ENCODE data around the gene ZDHHC4. TPM values are rescaled to one million over a fixed set of nuclear protein-coding genes. Genes with fewer than 3 reads are reported as not detected.
A peak's percentile ranks its signal among the peaks of the same experiment; 100 is the strongest.

ZDHHC4 gene
- total RNA-seq, 2 experiments from 2014 or later, result 32.1 to 32.9 TPM

- no peak for TF ChIP-seq CTCF (IDR thresholded peaks at IDR 0.05)
- Mint-ChIP-seq H3K27me3 (no peaks in the 10 kb centered on the region), H3K4me3 (peak within 1 kb of the TSS; percentile 89), H3K4me1 (ENCODE audit: low read depth) (peaks cover 34% of the 10 kb centered on the region), H3K36me3 (ENCODE audit: low read depth) (peaks cover 34% of the 10 kb centered on the region), H3K9me3 (no peaks in the 10 kb centered on the region), H3K27ac (peak within 1 kb of the TSS; percentile 87)
- peaks cover 9% of the 10 kb centered on the region for H3K36me3 ChIP-seq (ENCODE audit: insufficient read depth, low read length)
- no peaks in the 10 kb centered on the region for H3K9me3 ChIP-seq (ENCODE audit: control insufficient read depth in 1 of 2, insufficient read depth in 1 of 2, low read length in 2 of 2)
- H3K27ac ChIP-seq (ENCODE audit: low read depth in 1 of 2, low read length in 2 of 2), result peak within 1 kb of the TSS; percentile 56 to 60
- intact Hi-C loops (cut with DNase I, micrococcal nuclease), result loop anchor here (2.0 to 5.0 kb wide), 2 partner anchors 45 to 48 kb away; partner anchors contain the start of gene INTS15 (in 1 of the 2)
- H3K27me3 ChIP-seq (ENCODE audit: control insufficient read depth in 1 of 2, insufficient read depth in 2 of 2, low read length in 2 of 2), result no peaks in the 10 kb centered on the region
- DNase-seq (peak; percentile 20 to 83 (median 48)), ATAC-seq (ENCODE audit: poor library complexity) (peak; percentile 51)
- ChIA-PET POLR2A (interaction anchor here (0.6 kb wide), 1 partner anchor 46 kb away, joined by 3 read pairs; no protein-coding TSS in a partner anchor), CTCF (no interaction called here)
- peak within 1 kb of the TSS; percentile 61 for H3K4me3 ChIP-seq (ENCODE audit: low read length)
- H3K4me1 ChIP-seq (ENCODE audit: insufficient read depth, low read length), result peaks cover 35% of the 10 kb centered on the region
These were observed 59.7 kb downstream of the ZDHHC4 start, which contains the start of gene ZNF316 for GRCh38 chr7:6636741-6637543. TSS of gene ZNF316 (plus strand) at chr7:6637318. CDS start at chr7:6642410, 5,092 bp downstream.

DNA sequence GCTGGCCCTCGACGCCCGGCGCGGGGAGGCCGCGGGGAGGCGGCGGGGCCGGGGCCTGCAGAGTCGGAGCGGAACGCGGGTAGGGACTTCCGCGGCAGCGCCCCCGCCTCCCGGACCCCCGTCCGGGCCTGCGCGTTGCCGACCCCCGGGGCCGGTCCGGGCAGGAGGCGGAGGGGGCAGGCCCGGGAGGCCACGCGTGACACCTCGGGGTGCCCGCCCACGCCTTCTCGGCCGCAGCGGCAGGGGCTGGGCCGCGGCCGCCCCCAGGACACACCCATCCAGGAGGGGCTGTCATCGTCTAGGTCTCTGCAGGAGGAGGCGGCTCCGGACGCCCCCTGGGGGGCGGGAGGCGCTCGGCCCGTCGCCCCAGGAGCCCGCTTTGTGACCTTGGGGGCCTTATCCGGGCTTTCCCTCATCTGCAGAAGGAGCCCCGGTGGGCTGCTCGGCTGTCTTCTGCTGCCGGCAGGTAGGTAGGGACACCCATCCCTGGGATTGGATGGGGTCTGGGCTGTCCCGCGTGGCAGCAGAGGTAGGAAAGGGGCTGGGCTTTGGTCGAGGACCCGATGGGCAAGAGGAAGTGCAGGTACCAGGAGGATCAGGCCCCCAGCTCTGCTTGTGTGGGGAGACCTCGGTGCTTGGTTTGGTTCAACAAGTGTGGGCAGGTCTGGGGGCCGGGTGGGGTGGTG lies 60.4 kb downstream of the ZDHHC4 start:
- Histone ChIP-seq H3K4me3 (ENCODE audit: low read length) (peak overlapping the region; percentile 61), H3K4me1 (ENCODE audit: insufficient read depth, low read length) (peaks cover 35% of the 10 kb centered on the region), H3K9me3 (ENCODE audit: control insufficient read depth in 1 of 2, insufficient read depth in 1 of 2, low read length in 2 of 2) (no peaks in the 10 kb centered on the region), H3K27ac (ENCODE audit: low read depth in 1 of 2, low read length in 2 of 2) (peak overlapping the region; percentile 56 to 60), H3K36me3 (ENCODE audit: insufficient read depth, low read length) (peaks cover 16% of the 10 kb centered on the region), H3K27me3 (ENCODE audit: control insufficient read depth in 1 of 2, insufficient read depth in 2 of 2, low read length in 2 of 2) (no peaks in the 10 kb centered on the region)
- Mint-ChIP-seq H3K4me1 (ENCODE audit: low read depth) (peaks cover 34% of the 10 kb centered on the region), H3K4me3 (peak overlapping the region; percentile 89), H3K9me3 (no peaks in the 10 kb centered on the region), H3K27ac (peak overlapping the region; percentile 87), H3K27me3 (no peaks in the 10 kb centered on the region), H3K36me3 (ENCODE audit: low read depth) (peaks cover 41% of the 10 kb centered on the region)
- DNase-seq (peak; percentile 14 to 79 (median 41)), ATAC-seq (ENCODE audit: poor library complexity) (peak; percentile 59)
- intact Hi-C loops (cut with DNase I, micrococcal nuclease), result loop anchor here (2.0 to 5.0 kb wide), 2 partner anchors 45 to 49 kb away; partner anchors contain the start of gene INTS15 (in 1 of the 2)
- TF ChIP-seq CTCF (IDR thresholded peaks at IDR 0.05), result peak; percentile 33
- POLR2A ChIA-PET, result no interaction called here
- CTCF ChIA-PET, result no interaction called here

Other genes with a start within 250 kb of the ZDHHC4 start
- gene FAM220A, start 228.5 kb upstream of the ZDHHC4 start, total RNA-seq, result 10 to 100 TPM in 1 of 2 experiments, 1 to 10 TPM in 1; 8.6 to 11.0 TPM
- 10 to 100 TPM; 57.6 to 66.4 TPM for gene RAC1, start 202.9 kb upstream of the ZDHHC4 start, total RNA-seq
- gene DAGLB, start 129.5 kb upstream of the ZDHHC4 start, total RNA-seq, result 10 to 100 TPM; 22.0 to 22.9 TPM
- gene KDELR2, start 93.3 kb upstream of the ZDHHC4 start, total RNA-seq, result 10 to 100 TPM; 29.6 to 29.7 TPM
- gene GRID2IP, start 26.0 kb upstream of the ZDHHC4 start, total RNA-seq, result under 1 TPM; 0.36 to 0.39 TPM
- 10 to 100 TPM; 39.3 to 41.8 TPM for gene INTS15, start 12.6 kb downstream of the ZDHHC4 start, total RNA-seq
- 1 to 10 TPM; 2.5 to 2.7 TPM for gene ZNF853, start 38.2 kb downstream of the ZDHHC4 start, total RNA-seq
- 10 to 100 TPM; 46.2 to 49.7 TPM for gene ZNF316, start 59.9 kb downstream of the ZDHHC4 start, total RNA-seq
- 10 to 100 TPM; 22.1 to 22.5 TPM for gene ZNF12, start 129.5 kb downstream of the ZDHHC4 start, total RNA-seq
- not detected for gene RSPH10B2, start 176.6 kb downstream of the ZDHHC4 start, total RNA-seq
- gene CCZ1B, start 248.8 kb downstream of the ZDHHC4 start, total RNA-seq, result 10 to 100 TPM; 73.5 to 84.5 TPM

All from CD4-positive, alpha-beta T cell (primary cell).